GM12878 (cell line): ENCODE measurements around the gene PTPRC. TPM values are rescaled to one million over a fixed set of nuclear protein-coding genes. Genes with fewer than 3 reads are reported as not detected.
A peak's percentile ranks its signal among the peaks of the same experiment; 100 is the strongest.

Source experiments
- ATAC-seq: fragments of 200-7000 bp; cut with Tn5 transposase; 3 replicates; pipeline ENCODE4 v1.9.1; 2020; ENCODE audit warnings: mild to moderate bottlenecking, moderate library complexity
- BruUV-seq: library from RNA; stranded (reverse); fragments of 400-500 nt; replicated peaks from 2 replicates; lab custom pipeline; 2021; lab: Mats Ljungman, UMichigan
- CTCF ChIA-PET: fragments of 300-600 bp; sonication (Branson Sonifier 250); formaldehyde crosslinking; extraction: SDS; loops from one replicate; lab custom pipeline; 2021; ENCODE audit warnings: inconsistent platforms; lab: Yijun Ruan, JAX
- POLR2A ChIA-PET: fragments of 350-600 bp; formaldehyde crosslinking; extraction: SDS; loops from one replicate; lab custom pipeline; 2021; ENCODE audit warnings: inconsistent platforms; lab: Charles Lee
- RAD21 ChIA-PET: fragments of 300-600 bp; sonication (Branson Sonifier 250); formaldehyde crosslinking; loops from one replicate; lab custom pipeline; 2023; ENCODE audit warnings: antibody characterized with exemption; ENCODE audit not compliant: unreplicated experiment; lab: Charles Lee
- SMC1A ChIA-PET: fragments of 300-600 bp; sonication (Branson Sonifier 250); formaldehyde crosslinking; loops from one replicate; lab custom pipeline; 2023; ENCODE audit not compliant: unreplicated experiment, uncharacterized antibody; lab: Charles Lee
- DNase-seq: peaks from one replicate; pipeline ENCODE4 v3.0.0-alpha.2; 2011; ENCODE audit warnings: low read depth, low spot score
- FAIRE-seq: peaks from 3 replicates; lab custom pipeline; 2011; peaks lifted over from hg19 to GRCh38; lab: Jason Lieb, UNC
- H2AFZ ChIP-seq: 2 replicates; pipeline ENCODE4 v1.6.0; 2011; ENCODE audit warnings: low read depth, low read length, control low read depth; ENCODE audit not compliant: control insufficient read depth
- H3K27ac ChIP-seq: 2 replicates; pipeline ENCODE4 v1.5.1; 2011; ENCODE audit warnings: control low read depth; ENCODE audit not compliant: control insufficient read depth, insufficient read depth
- H3K27me3 ChIP-seq, 2 experiments: replicated peaks in 1 of 2; 2 replicates each; pipeline versions ENCODE4 v1.6.0 to v1.6.1; 2011; ENCODE audit warnings: low read length in 1 of 2; ENCODE audit not compliant: control insufficient read depth in 2 of 2, insufficient read depth in 2 of 2
- H3K36me3 ChIP-seq, 2 experiments: 2 replicates each; pipeline ENCODE4 v1.5.1; 2011; ENCODE audit warnings: low read length in 1 of 2; ENCODE audit not compliant: control insufficient read depth in 2 of 2, insufficient read depth in 2 of 2
- H3K4me1 ChIP-seq: 2 replicates; pipeline ENCODE4 v1.6.1; 2011; ENCODE audit warnings: mild to moderate bottlenecking, low read length, moderate library complexity, mixed read lengths; ENCODE audit not compliant: control insufficient read depth, insufficient read depth
- H3K4me2 ChIP-seq: 2 replicates; pipeline ENCODE4 v1.6.0; 2011; ENCODE audit warnings: control low read depth; ENCODE audit not compliant: control insufficient read depth, insufficient read depth
- H3K4me3 ChIP-seq: fragments of 200-600 bp; sonication (generic); 2 replicates; pipeline ENCODE4 v1.5.1; 2016
- H3K79me2 ChIP-seq: 2 replicates; pipeline ENCODE4 v1.6.0; 2011; ENCODE audit warnings: low read length; ENCODE audit not compliant: control insufficient read depth, insufficient read depth
- H3K9ac ChIP-seq: 2 replicates; pipeline ENCODE4 v1.8.0; 2011; ENCODE audit warnings: low read length, control low read depth, mixed read lengths; ENCODE audit not compliant: control insufficient read depth, insufficient read depth
- H3K9me3 ChIP-seq: replicated peaks from 3 replicates; pipeline ENCODE4 v1.5.1; 2011; ENCODE audit warnings: mild to moderate bottlenecking, low read length; ENCODE audit not compliant: control insufficient read depth, insufficient read depth
- H4K20me1 ChIP-seq: 2 replicates; pipeline ENCODE4 v1.6.0; 2011; ENCODE audit not compliant: control insufficient read depth, insufficient read depth
- BCLAF1 ChIP-seq: fragments of 450-650 bp; IDR thresholded peaks from 2 replicates; pipeline ENCODE4 v1.6.1; 2017; ENCODE audit warnings: antibody characterized with exemption, mild to moderate bottlenecking, moderate library complexity
- E2F8 ChIP-seq: fragments of 450-650 bp; IDR thresholded peaks from 2 replicates; pipeline ENCODE4 v1.6.1; 2018; ENCODE audit warnings: mild to moderate bottlenecking, low read depth, moderate library complexity; ENCODE audit not compliant: partially characterized antibody
- GABPA ChIP-seq: IDR thresholded peaks from 2 replicates; pipeline ENCODE4 v1.6.1; 2014; ENCODE audit warnings: antibody characterized with exemption, low read depth, mild to moderate bottlenecking, inconsistent platforms
- KDM1A ChIP-seq: fragments of 200-600 bp; sonication (generic); IDR thresholded peaks from 2 replicates; pipeline ENCODE4 v1.6.1; 2016; ENCODE audit warnings: borderline replicate concordance
- MEF2B ChIP-seq: fragments of 450-650 bp; IDR thresholded peaks from 2 replicates; pipeline ENCODE4 v1.6.1; 2018; ENCODE audit warnings: mild to moderate bottlenecking, moderate library complexity; ENCODE audit not compliant: partially characterized antibody, poor library complexity, severe bottlenecking
- MXI1 ChIP-seq: fragments of 150-350 bp; IDR thresholded peaks from 2 replicates; pipeline ENCODE4 v1.6.1; 2011; ENCODE audit warnings: low read depth, mild to moderate bottlenecking, inconsistent platforms, low read length, improper control_type of control experiment
- SKIL ChIP-seq: fragments of 450-650 bp; IDR thresholded peaks from 2 replicates; pipeline ENCODE4 v1.6.1; 2017; ENCODE audit warnings: mild to moderate bottlenecking, low read depth, inconsistent platforms; ENCODE audit not compliant: poor library complexity, severe bottlenecking
- SPI1 ChIP-seq: IDR thresholded peaks from 2 replicates; pipeline ENCODE4 v1.6.1; 2011; ENCODE audit warnings: low read depth, mild to moderate bottlenecking, low read length, moderate library complexity, borderline replicate concordance; ENCODE audit not compliant: insufficient read depth
- SRF ChIP-seq, 2 experiments: IDR thresholded peaks; 2 replicates each; pipeline ENCODE4 v1.6.1; 2011; ENCODE audit warnings: low read depth in 2 of 2, low read length in 2 of 2, mild to moderate bottlenecking in 1 of 2, moderate library complexity in 1 of 2
- YBX1 ChIP-seq: fragments of 450-650 bp; IDR thresholded peaks from 2 replicates; pipeline ENCODE4 v1.6.1; 2016; ENCODE audit warnings: antibody characterized with exemption
- ZBTB33 ChIP-seq: fragments of 450-650 bp; IDR thresholded peaks from 2 replicates; pipeline ENCODE4 v1.6.1; 2017; ENCODE audit warnings: mild to moderate bottlenecking
- ZNF207 ChIP-seq: fragments of 450-650 bp; IDR thresholded peaks from 2 replicates; pipeline ENCODE4 v1.6.1; 2014; ENCODE audit warnings: antibody characterized with exemption, mild to moderate bottlenecking, borderline replicate concordance
- ZNF274 ChIP-seq: IDR thresholded peaks from one replicate; pipeline ENCODE4 v1.8.0; 2011; ENCODE audit not compliant: insufficient read length, insufficient read depth
- ZZZ3 ChIP-seq: IDR thresholded peaks from 2 replicates; pipeline ENCODE4 v1.6.1; 2011; ENCODE audit warnings: low read depth; ENCODE audit not compliant: control insufficient read depth, insufficient read length
- WGBS: methylation state at CpG from one replicate; pipeline ENCODE4 v1.1.6; 2016; ENCODE audit warnings: low lambda C conversion rate; ENCODE audit not compliant: insufficient replicate concordance, insufficient coverage; ENCODE audit errors: missing lambda C conversion rate; 5-methylcytosine and 5-hydroxymethylcytosine counted together
- in situ Hi-C: fragments of 300-500 bp; cut with MboI; formaldehyde crosslinking; loops from 9 replicates; pipeline ENCODE4 v1.14.3; 2018; ENCODE audit warnings: mixed read lengths
- intact Hi-C: fragments of 100-400 bp; cut with micrococcal nuclease; formaldehyde crosslinking; loops from one replicate; pipeline ENCODE4 v1.14.2; 2022; ENCODE audit not compliant: unreplicated experiment
- polyA plus RNA-seq, 11 experiments: library from polyadenylated mRNA; depleted of rRNA in 4 of 11; unstranded in 6 of 11; stranded (reverse) in 5 of 11; fragments of >200 nt; fragmentation: Nextera tagmentation in 4 of 11; fragmentation: Illumina TruSeq in 1 of 11; extraction: Ambion mirVana in 4 of 11; extraction: Trizol in 1 of 11; gene quantifications; 1 replicate in 1 of 11; 2 replicates in 10 of 11; pipeline versions ENCODE4 v1.2.1 to v1.2.3, GENCODE V29; 2011 to 2016; ENCODE audit warnings: inconsistent platforms in 2 of 11, missing spikeins in 2 of 11, low read depth in 1 of 11
- total RNA-seq, 4 experiments: library from RNA; depleted of rRNA in 3 of 4; stranded (reverse); fragments of >200 nt in 3 of 4; fragmentation: Illumina TruSeq in 1 of 4; extraction: Trizol in 1 of 4; gene quantifications; 2 replicates each; pipeline versions ENCODE4 v1.2.1 to v1.2.3, GENCODE V29; 2013 to 2021

PTPRC gene
- total and polyA plus RNA-seq, 10 of the 15 experiments (the other 5 are each of a cell fraction or from before 2014, with no cell fraction given), result 72.9 to 221 (median 118) TPM

GRCh38 chr1:198631292-198631691 is 7.5 kb upstream of the PTPRC start:
- WGBS, result 0% methylated on average over 1 of the region's 1 CpG
- no peak for TF ChIP-seq GABPA
- TF ChIP-seq ZZZ3, result no peak
- TF ChIP-seq ZBTB33, result no peak
- no peak for TF ChIP-seq KDM1A
- TF ChIP-seq E2F8, result no peak
- TF ChIP-seq SRF (IDR thresholded peaks at IDR 0.05; ENCODE audit: low read depth in 2 of 2, low read length in 2 of 2), result no peak
- TF ChIP-seq BCLAF1, result no peak
- TF ChIP-seq ZNF274, result no peak
- no peak for TF ChIP-seq SKIL
- no peak for TF ChIP-seq ZNF207
- no peak for TF ChIP-seq MXI1
- TF ChIP-seq SPI1, result no peak
- TF ChIP-seq MEF2B, result no peak
- no peak for TF ChIP-seq YBX1

More at GRCh38 chr1:198631292-198631691, 7.5 kb upstream of the PTPRC start:
- no peak overlapping the region for H3K4me2 ChIP-seq
- no peak overlapping the region for H3K4me3 ChIP-seq
- FAIRE-seq, result no peak
- in situ Hi-C loops, result no loop called here
- no peaks in the 10 kb centered on the region for H3K36me3 ChIP-seq
- peak overlapping the region; percentile 66 for H2AFZ ChIP-seq
- no TSS peak for BruUV-seq
- POLR2A ChIA-PET, result interaction anchor here (1.4 to 1.5 kb wide), 2 partner anchors 9 to 11 kb away, joined by 4 to 6 read pairs; no protein-coding TSS in a partner anchor
- peaks cover 11% of the 10 kb centered on the region for H3K4me1 ChIP-seq
- intact Hi-C loops, result no loop called here
- ATAC-seq, result no peak
- no peaks in the 10 kb centered on the region for H3K27me3 ChIP-seq
- CTCF ChIA-PET, result no interaction called here
- no peaks in the 10 kb centered on the region for H3K79me2 ChIP-seq
- RAD21 ChIA-PET, result interaction anchor here (0.8 to 10.8 kb wide), 2 partner anchors 9 to 48 kb away, joined by 3 to 154 read pairs; no protein-coding TSS in a partner anchor
- DNase-seq, result no peak
- H3K9ac ChIP-seq, result no peak overlapping the region
- H3K27ac ChIP-seq, result no peak overlapping the region
- peaks cover 4% of the 10 kb centered on the region; the same call in 2 of the 3 replicates for H3K9me3 ChIP-seq
- no peaks in the 10 kb centered on the region for H4K20me1 ChIP-seq
- SMC1A ChIA-PET, result interaction anchor here (0.7 to 10.6 kb wide), 4 partner anchors 9 to 44 kb away, joined by 3 to 251 read pairs (median 4); no protein-coding TSS in a partner anchor
